ENCODE data around the gene ZBTB40. TPM values are rescaled to one million over a fixed set of nuclear protein-coding genes. Genes with fewer than 3 reads are reported as not detected.

The ZBTB40 gene
- total and polyA plus RNA-seq, 10 of the 15 experiments (the other 5 are each of a cell fraction or from before 2014, with no cell fraction given) = 1.9 to 14.4 (median 9.0) TPM

- TF ChIP-seq SMAD5 (IDR thresholded peaks at IDR 0.05; ENCODE audit: low read depth) = no peak
- no peak for TF ChIP-seq CBX3 (IDR thresholded peaks at IDR 0.05; ENCODE audit: borderline replicate concordance, low read depth)
- TF ChIP-seq BCLAF1 (IDR thresholded peaks at IDR 0.05) = no peak
These were observed 99.9 kb downstream of the ZBTB40 start (continued) for GRCh38 chr1:22551591-22551990.

DNA sequence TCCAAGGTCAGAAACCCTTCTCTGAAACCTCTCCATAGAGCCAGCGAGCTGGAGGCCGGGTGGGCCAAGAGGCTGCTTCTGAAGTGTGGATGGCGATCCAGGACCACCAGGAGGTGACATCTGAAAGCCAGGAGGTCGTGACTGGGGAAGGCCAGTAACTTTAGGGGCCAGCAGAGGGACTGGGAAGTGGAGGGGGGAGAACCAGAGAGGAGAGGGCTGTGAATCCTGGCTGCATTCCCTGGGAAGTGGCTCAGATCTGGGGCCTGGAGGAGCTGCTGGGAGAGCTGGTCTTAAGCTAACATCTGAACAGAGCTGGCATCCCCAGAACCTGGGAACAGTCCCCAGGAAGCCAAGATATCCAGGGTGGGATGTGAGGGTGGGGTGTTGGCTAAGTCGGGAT is 100.4 kb downstream of the ZBTB40 start:
- H3K79me2 ChIP-seq (ENCODE audit: control insufficient read depth, insufficient read depth, low read length) = no peaks in the 10 kb centered on the region
- in situ Hi-C loops (cut with MboI) = no loop called here
- no TSS peak for BruUV-seq (replicated peaks)
- no peaks in the 10 kb centered on the region for H3K4me1 ChIP-seq (ENCODE audit: control insufficient read depth, insufficient read depth, low read length)
- no peak overlapping the region for H3K27ac ChIP-seq (ENCODE audit: control insufficient read depth, insufficient read depth)
- H3K9me3 ChIP-seq (replicated peaks; ENCODE audit: control insufficient read depth, insufficient read depth, low read length) = no peaks in the 10 kb centered on the region
- intact Hi-C loops (cut with micrococcal nuclease; ENCODE audit: unreplicated experiment) = no loop called here
- POLR2A ChIA-PET = no interaction called here
- WGBS (ENCODE audit: insufficient coverage, insufficient replicate concordance, low lambda C conversion rate, missing lambda C conversion rate) = 10% methylated on average over 5 of the region's 5 CpGs
- TF ChIP-seq, protein P1, sequence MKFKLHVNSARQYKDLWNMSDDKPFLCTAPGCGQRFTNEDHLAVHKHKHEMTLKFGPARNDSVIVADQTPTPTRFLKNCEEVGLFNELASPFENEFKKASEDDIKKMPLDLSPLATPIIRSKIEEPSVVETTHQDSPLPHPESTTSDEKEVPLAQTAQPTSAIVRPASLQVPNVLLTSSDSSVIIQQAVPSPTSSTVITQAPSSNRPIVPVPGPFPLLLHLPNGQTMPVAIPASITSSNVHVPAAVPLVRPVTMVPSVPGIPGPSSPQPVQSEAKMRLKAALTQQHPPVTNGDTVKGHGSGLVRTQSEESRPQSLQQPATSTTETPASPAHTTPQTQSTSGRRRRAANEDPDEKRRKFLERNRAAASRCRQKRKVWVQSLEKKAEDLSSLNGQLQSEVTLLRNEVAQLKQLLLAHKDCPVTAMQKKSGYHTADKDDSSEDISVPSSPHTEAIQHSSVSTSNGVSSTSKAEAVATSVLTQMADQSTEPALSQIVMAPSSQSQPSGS (IDR thresholded peaks at IDR 0.05; ENCODE audit: low read length) = no peak
- TF ChIP-seq FOS (IDR thresholded peaks at IDR 0.05; ENCODE audit: borderline replicate concordance, extremely low read depth, insufficient read length) = no peak
- no peak for TF ChIP-seq TARDBP (IDR thresholded peaks at IDR 0.05; ENCODE audit: borderline replicate concordance)
- TF ChIP-seq KLF5 (IDR thresholded peaks at IDR 0.05; ENCODE audit: partially characterized antibody) = no peak
- TF ChIP-seq PAX8 (IDR thresholded peaks at IDR 0.05) = no peak
- no peak for TF ChIP-seq MAX (IDR thresholded peaks at IDR 0.05; ENCODE audit: low read depth, low read length)
- TF ChIP-seq E2F8 (IDR thresholded peaks at IDR 0.05; ENCODE audit: low read depth, partially characterized antibody) = no peak
- ATAC-seq (no peak), DNase-seq (ENCODE audit: low read depth, low spot score) (no peak), FAIRE-seq (no peak)
- H3K9ac ChIP-seq (ENCODE audit: control insufficient read depth, insufficient read depth, low read length) = no peak overlapping the region
- CTCF ChIA-PET = interaction anchor here (1.2 kb wide), 1 partner anchor 379 kb away, joined by 3 read pairs; no protein-coding TSS in a partner anchor
- H4K20me1 ChIP-seq (ENCODE audit: control insufficient read depth, insufficient read depth) = no peaks in the 10 kb centered on the region
- H2AFZ ChIP-seq (ENCODE audit: control insufficient read depth, low read depth, low read length) = no peak overlapping the region
- SMC1A ChIA-PET (ENCODE audit: uncharacterized antibody, unreplicated experiment) = no interaction called here
- H3K36me3 ChIP-seq (ENCODE audit: control insufficient read depth in 2 of 2, insufficient read depth in 2 of 2, low read length in 1 of 2) = no peaks in the 10 kb centered on the region
- peaks cover 2 to 9% of the 10 kb centered on the region in 2 experiments for H3K27me3 ChIP-seq (replicated peaks in 1 of 2; ENCODE audit: control insufficient read depth in 2 of 2, insufficient read depth in 2 of 2, low read length in 1 of 2)
- H3K4me2 ChIP-seq (ENCODE audit: control insufficient read depth, insufficient read depth) = no peak overlapping the region
- no peak overlapping the region for H3K4me3 ChIP-seq
- RAD21 ChIA-PET (ENCODE audit: unreplicated experiment) = no interaction called here

Data from GM12878 (cell line).